K562 (cell line): ENCODE data around the gene SDR39U1. TPM values are rescaled to one million over a fixed set of nuclear protein-coding genes. Genes with fewer than 3 reads are reported as not detected.

Experiments
- BDP1 ChIP-seq: IDR thresholded peaks from 3 replicates; pipeline ENCODE4 v1.6.1; 2011; ENCODE audit not compliant: insufficient read length, insufficient read depth
- CREB1 ChIP-seq, 2 experiments: sonication (generic) in 1 of 2; formaldehyde crosslinking in 1 of 2; IDR thresholded peaks; 2 replicates each; pipeline versions ENCODE4 v1.6.1 to v1.8.0; 2012 to 2022; ENCODE audit warnings: inconsistent platforms in 1 of 2, mild to moderate bottlenecking in 1 of 2, missing genetic modification reagents in 1 of 2, moderate library complexity in 1 of 2
- ELF1 ChIP-seq: fragments of 200-800 bp; sonication (Bioruptor generic); IDR thresholded peaks from 2 replicates; pipeline ENCODE4 v1.6.1; 2016; ENCODE audit warnings: missing genetic modification characterization, missing compliant biosample characterization
- GABPA ChIP-seq: fragments of 200-800 bp; sonication (Bioruptor generic); conservative IDR thresholded peaks from 2 replicates; pipeline ENCODE4 v1.6.1; 2016; ENCODE audit warnings: low read depth, missing genetic modification characterization, missing compliant biosample characterization
- HDAC8 ChIP-seq: fragments of 450-650 bp; IDR thresholded peaks from 2 replicates; pipeline ENCODE4 v1.6.1; 2016; ENCODE audit warnings: mild to moderate bottlenecking, missing genetic modification characterization, moderate library complexity, missing compliant biosample characterization
- MCM5 ChIP-seq: fragments of 450-650 bp; IDR thresholded peaks from 2 replicates; pipeline ENCODE4 v1.6.1; 2016; ENCODE audit warnings: low read depth
- NFIX ChIP-seq: fragments of 250-450 bp; sonication (Bioruptor Pico); IDR thresholded peaks from 2 replicates; pipeline ENCODE4 v1.4.0; 2020; ENCODE audit warnings: low read depth, mild to moderate bottlenecking, moderate library complexity
- PHF21A ChIP-seq: fragments of 450-650 bp; IDR thresholded peaks from 2 replicates; pipeline ENCODE4 v1.6.1; 2017; ENCODE audit warnings: low read depth, borderline replicate concordance
- PRDM10 ChIP-seq: fragments of 450-650 bp; IDR thresholded peaks from 2 replicates; pipeline ENCODE4 v1.6.1; 2018; ENCODE audit not compliant: partially characterized antibody
- SPI1 ChIP-seq: IDR thresholded peaks from 2 replicates; pipeline ENCODE4 v1.6.1; 2011; ENCODE audit warnings: low read depth, low read length, control low read depth, borderline replicate concordance
- SRSF7 ChIP-seq: fragments of 200-400 bp; formaldehyde crosslinking; optimal IDR thresholded peaks from 2 replicates; pipeline ENCODE3; 2017; ENCODE audit warnings: mild to moderate bottlenecking, low read depth, low read length
- YBX1 ChIP-seq: fragments of 450-650 bp; IDR thresholded peaks from 2 replicates; pipeline ENCODE4 v1.7.1; 2016; ENCODE audit warnings: mild to moderate bottlenecking
- YY1 ChIP-seq, 3 experiments: IDR thresholded peaks; 2 replicates each; pipeline ENCODE4 v1.6.1; 2011; ENCODE audit warnings: low read length in 2 of 3, mild to moderate bottlenecking in 2 of 3, moderate library complexity in 2 of 3, borderline replicate concordance in 1 of 3, control low read depth in 1 of 3, low read depth in 1 of 3; ENCODE audit not compliant: insufficient read depth in 3 of 3, insufficient replicate concordance in 2 of 3, control insufficient read depth in 1 of 3, insufficient read length in 1 of 3; ENCODE audit errors: extremely low read depth in 1 of 3
- ZNF76 ChIP-seq: fragments of 250-450 bp; sonication (Bioruptor Pico); IDR thresholded peaks from 2 replicates; pipeline ENCODE4 v1.4.0; 2020; ENCODE audit warnings: mild to moderate bottlenecking, moderate library complexity, borderline replicate concordance
- polyA plus RNA-seq, 8 experiments: library from polyadenylated mRNA; depleted of rRNA in 4 of 8; stranded (reverse) in 5 of 8; unstranded in 3 of 8; fragments of >200 nt; fragmentation: Nextera tagmentation in 2 of 8; fragmentation: Illumina TruSeq in 1 of 8; extraction: Ambion mirVana in 2 of 8; extraction: Trizol in 1 of 8; gene quantifications; 2 replicates each; pipeline versions ENCODE4 v1.2.1 to v1.2.3, GENCODE V29; 2011 to 2014; ENCODE audit warnings: inconsistent platforms in 1 of 8, missing spikeins in 1 of 8
- total RNA-seq, 7 experiments: library from RNA; depleted of rRNA in 6 of 7; stranded (reverse); fragments of >200 nt in 6 of 7; fragmentation: Illumina TruSeq in 2 of 7; extraction: Trizol in 2 of 7; gene quantifications; 2 replicates each; pipeline versions ENCODE4 v1.2.1 to v1.2.3, GENCODE V29; 2011 to 2021; ENCODE audit warnings: low replicate concordance in 1 of 7
- TF ChIP-seq, protein P1 (sequence below): fragments of 450-650 bp; formaldehyde crosslinking; IDR thresholded peaks from 2 replicates; pipeline ENCODE4 v1.4.0; 2020; ENCODE audit warnings: mild to moderate bottlenecking, moderate library complexity
- TF ChIP-seq, protein P2 (sequence below), 2 experiments: IDR thresholded peaks; 2 replicates each; pipeline ENCODE4 v1.6.1; 2012; ENCODE audit warnings: improper control_type of control experiment in 2 of 2, low read depth in 2 of 2, low read length in 2 of 2, borderline replicate concordance in 1 of 2
- TF ChIP-seq, protein P3 (sequence below): fragments of 200-800 bp; sonication (Bioruptor generic); IDR thresholded peaks from 2 replicates; pipeline ENCODE4 v1.6.1; 2017; ENCODE audit warnings: missing genetic modification characterization, missing compliant biosample characterization

Gene SDR39U1
- total and polyA plus RNA-seq, 9 of the 15 experiments (the other 6 are each of a cell fraction or from before 2014, with no cell fraction given) = 10.4 to 56.1 (median 19.8) TPM

DNA sequence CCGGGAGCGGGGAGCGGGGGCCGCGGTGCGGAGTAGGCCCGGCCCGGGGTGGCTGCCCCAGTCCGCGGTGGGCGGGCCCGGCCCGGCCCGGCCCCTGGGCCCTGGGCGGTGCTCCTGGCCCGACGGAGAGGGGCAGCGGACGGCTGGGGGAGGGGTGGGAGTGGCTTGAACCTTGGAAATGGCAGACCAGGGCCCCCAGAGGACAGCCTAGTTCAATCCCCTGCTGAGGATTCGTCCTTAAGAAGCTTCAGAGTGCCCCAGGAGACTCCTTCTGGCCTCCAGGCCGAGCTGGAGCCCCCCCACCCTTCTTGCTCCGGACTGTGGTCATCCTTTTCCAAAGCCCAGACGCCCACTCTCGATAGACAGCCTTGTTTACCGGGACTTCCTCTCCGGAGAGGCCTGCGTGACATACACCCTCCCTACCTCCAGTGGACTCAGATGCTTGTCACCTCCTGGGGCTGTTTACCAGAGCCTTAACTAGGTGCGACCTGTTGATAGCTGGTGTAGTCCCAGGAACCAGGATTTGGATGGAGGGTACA lies 12.4 kb downstream of the SDR39U1 start (continued):
- peak; percentile 75 for TF ChIP-seq PRDM10
- TF ChIP-seq SRSF7 = no peak
- no peak for TF ChIP-seq BDP1
- TF ChIP-seq YBX1 = no peak
- no peak for TF ChIP-seq NFIX (CRISPR knock-in tag)
- TF ChIP-seq MCM5 = no peak
- TF ChIP-seq HDAC8 (tag) = no peak
- peak; percentile 57 for TF ChIP-seq GABPA
- TF ChIP-seq YY1 (IDR thresholded peaks at IDR 0.05; ENCODE audit: borderline replicate concordance in 1 of 3, control insufficient read depth in 1 of 3, extremely low read depth in 1 of 3, insufficient read depth in 3 of 3, insufficient read length in 1 of 3, insufficient replicate concordance in 2 of 3, low read depth in 1 of 3, low read length in 2 of 3) = peak in 1 of 3 experiments; percentile 51
- no peak for TF ChIP-seq PHF21A
- no peak for TF ChIP-seq ELF1 (tag)
- peak; percentile 80 for TF ChIP-seq SPI1
- TF ChIP-seq, protein P1, sequence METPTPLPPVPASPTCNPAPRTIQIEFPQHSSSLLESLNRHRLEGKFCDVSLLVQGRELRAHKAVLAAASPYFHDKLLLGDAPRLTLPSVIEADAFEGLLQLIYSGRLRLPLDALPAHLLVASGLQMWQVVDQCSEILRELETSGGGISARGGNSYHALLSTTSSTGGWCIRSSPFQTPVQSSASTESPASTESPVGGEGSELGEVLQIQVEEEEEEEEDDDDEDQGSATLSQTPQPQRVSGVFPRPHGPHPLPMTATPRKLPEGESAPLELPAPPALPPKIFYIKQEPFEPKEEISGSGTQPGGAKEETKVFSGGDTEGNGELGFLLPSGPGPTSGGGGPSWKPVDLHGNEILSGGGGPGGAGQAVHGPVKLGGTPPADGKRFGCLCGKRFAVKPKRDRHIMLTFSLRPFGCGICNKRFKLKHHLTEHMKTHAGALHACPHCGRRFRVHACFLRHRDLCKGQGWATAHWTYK (CRISPR knock-in tag) = no peak
- no peak for TF ChIP-seq ZNF76 (CRISPR knock-in tag)
- TF ChIP-seq, protein P2, sequence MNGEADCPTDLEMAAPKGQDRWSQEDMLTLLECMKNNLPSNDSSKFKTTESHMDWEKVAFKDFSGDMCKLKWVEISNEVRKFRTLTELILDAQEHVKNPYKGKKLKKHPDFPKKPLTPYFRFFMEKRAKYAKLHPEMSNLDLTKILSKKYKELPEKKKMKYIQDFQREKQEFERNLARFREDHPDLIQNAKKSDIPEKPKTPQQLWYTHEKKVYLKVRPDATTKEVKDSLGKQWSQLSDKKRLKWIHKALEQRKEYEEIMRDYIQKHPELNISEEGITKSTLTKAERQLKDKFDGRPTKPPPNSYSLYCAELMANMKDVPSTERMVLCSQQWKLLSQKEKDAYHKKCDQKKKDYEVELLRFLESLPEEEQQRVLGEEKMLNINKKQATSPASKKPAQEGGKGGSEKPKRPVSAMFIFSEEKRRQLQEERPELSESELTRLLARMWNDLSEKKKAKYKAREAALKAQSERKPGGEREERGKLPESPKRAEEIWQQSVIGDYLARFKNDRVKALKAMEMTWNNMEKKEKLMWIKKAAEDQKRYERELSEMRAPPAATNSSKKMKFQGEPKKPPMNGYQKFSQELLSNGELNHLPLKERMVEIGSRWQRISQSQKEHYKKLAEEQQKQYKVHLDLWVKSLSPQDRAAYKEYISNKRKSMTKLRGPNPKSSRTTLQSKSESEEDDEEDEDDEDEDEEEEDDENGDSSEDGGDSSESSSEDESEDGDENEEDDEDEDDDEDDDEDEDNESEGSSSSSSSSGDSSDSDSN (IDR thresholded peaks at IDR 0.05; ENCODE audit: borderline replicate concordance in 1 of 2, low read depth in 2 of 2, low read length in 2 of 2) = peak in 1 of 2 experiments; percentile 46; a peak in 1 of 4 replicates
- TF ChIP-seq, protein P3, sequence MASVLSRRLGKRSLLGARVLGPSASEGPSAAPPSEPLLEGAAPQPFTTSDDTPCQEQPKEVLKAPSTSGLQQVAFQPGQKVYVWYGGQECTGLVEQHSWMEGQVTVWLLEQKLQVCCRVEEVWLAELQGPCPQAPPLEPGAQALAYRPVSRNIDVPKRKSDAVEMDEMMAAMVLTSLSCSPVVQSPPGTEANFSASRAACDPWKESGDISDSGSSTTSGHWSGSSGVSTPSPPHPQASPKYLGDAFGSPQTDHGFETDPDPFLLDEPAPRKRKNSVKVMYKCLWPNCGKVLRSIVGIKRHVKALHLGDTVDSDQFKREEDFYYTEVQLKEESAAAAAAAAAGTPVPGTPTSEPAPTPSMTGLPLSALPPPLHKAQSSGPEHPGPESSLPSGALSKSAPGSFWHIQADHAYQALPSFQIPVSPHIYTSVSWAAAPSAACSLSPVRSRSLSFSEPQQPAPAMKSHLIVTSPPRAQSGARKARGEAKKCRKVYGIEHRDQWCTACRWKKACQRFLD = no peak
- TF ChIP-seq CREB1 (IDR thresholded peaks at IDR 0.05) = no peak
- TF ChIP-seq CREB1 (CRISPR knock-in tag; IDR thresholded peaks at IDR 0.05) = no peak
